Esophagus squamous epithelium (tissue), 4 donors: Measurements from ENCODE around the gene ASH1L.

ENCODE experiments used
- CTCF ChIP-seq, 6 experiments: fragments of 450-650 bp in 4 of 6; fragments of 200-600 bp in 2 of 6; sonication (generic) in 2 of 6; IDR thresholded peaks; one replicate each; pipeline ENCODE4 v1.5.1; 2016 to 2019; ENCODE audit warnings: antibody characterized with exemption in 6 of 6, mild to moderate bottlenecking in 4 of 6, moderate library complexity in 4 of 6
- POLR2A ChIP-seq, 4 donors: fragments of 450-650 bp; IDR thresholded peaks; one replicate each; pipeline ENCODE4 v1.6.1; 2017; ENCODE audit warnings: antibody characterized with exemption in 4 of 4, mild to moderate bottlenecking in 4 of 4, moderate library complexity in 3 of 4

- no peak for TF ChIP-seq POLR2A (IDR thresholded peaks at IDR 0.05)
- TF ChIP-seq CTCF (IDR thresholded peaks at IDR 0.05) = no peak
These were observed 63.3 kb downstream of the ASH1L start for GRCh38 chr1:155499263-155499662.
